Measurements from ENCODE around the gene EFCAB12. TPM values are rescaled to one million over a fixed set of nuclear protein-coding genes. Genes with fewer than 3 reads are reported as not detected.

The EFCAB12 gene
- total RNA-seq, 2 experiments from 2014 or later, result 1.1 to 2.5 TPM

- H4K20me1 ChIP-seq (ENCODE audit: insufficient read depth, low read length), result no peaks in the 10 kb centered on the region
- H3K36me3 ChIP-seq (ENCODE audit: insufficient read depth, low read length), result peaks cover 17% of the 10 kb centered on the region
- no peaks in the 10 kb centered on the region for H3K4me1 ChIP-seq (ENCODE audit: insufficient read depth, low read length, poor library complexity, severe bottlenecking)
- no peak for TF ChIP-seq EZH2phosphoT487 (IDR thresholded peaks at IDR 0.05; ENCODE audit: borderline replicate concordance, low read depth, low read length)
- TF ChIP-seq, protein P1, sequence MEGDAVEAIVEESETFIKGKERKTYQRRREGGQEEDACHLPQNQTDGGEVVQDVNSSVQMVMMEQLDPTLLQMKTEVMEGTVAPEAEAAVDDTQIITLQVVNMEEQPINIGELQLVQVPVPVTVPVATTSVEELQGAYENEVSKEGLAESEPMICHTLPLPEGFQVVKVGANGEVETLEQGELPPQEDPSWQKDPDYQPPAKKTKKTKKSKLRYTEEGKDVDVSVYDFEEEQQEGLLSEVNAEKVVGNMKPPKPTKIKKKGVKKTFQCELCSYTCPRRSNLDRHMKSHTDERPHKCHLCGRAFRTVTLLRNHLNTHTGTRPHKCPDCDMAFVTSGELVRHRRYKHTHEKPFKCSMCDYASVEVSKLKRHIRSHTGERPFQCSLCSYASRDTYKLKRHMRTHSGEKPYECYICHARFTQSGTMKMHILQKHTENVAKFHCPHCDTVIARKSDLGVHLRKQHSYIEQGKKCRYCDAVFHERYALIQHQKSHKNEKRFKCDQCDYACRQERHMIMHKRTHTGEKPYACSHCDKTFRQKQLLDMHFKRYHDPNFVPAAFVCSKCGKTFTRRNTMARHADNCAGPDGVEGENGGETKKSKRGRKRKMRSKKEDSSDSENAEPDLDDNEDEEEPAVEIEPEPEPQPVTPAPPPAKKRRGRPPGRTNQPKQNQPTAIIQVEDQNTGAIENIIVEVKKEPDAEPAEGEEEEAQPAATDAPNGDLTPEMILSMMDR (conservative IDR thresholded peaks at IDR 0.05; ENCODE audit: low read length), result no peak
- no peaks in the 10 kb centered on the region for H3K79me2 ChIP-seq (ENCODE audit: insufficient read depth, low read depth, low read length)
- no peak overlapping the region for H3K4me3 ChIP-seq (ENCODE audit: low read depth, low read length, poor library complexity, severe bottlenecking)
- H2AFZ ChIP-seq (ENCODE audit: low read length), result no peak overlapping the region
- DNase-seq (ENCODE audit: low spot score), result no peak
- H3K4me2 ChIP-seq (ENCODE audit: low read length), result no peak overlapping the region
- intact Hi-C loops (cut with micrococcal nuclease; ENCODE audit: unreplicated experiment), result no loop called here
- POLR2A ChIA-PET, result interaction anchor here (2.3 kb wide), 1 partner anchor 11 kb away, joined by 5 read pairs; no protein-coding TSS in a partner anchor
- CTCF ChIA-PET (ENCODE audit: unreplicated experiment), result no interaction called here
- no peaks in the 10 kb centered on the region for H3K9me2 ChIP-seq (ENCODE audit: insufficient read depth, low read length)
- H3K27ac ChIP-seq (ENCODE audit: low read depth, low read length, poor library complexity, severe bottlenecking), result no peak overlapping the region
- H3K9me3 ChIP-seq (ENCODE audit: low read length), result no peaks in the 10 kb centered on the region
- no TSS peak for BruUV-seq (replicated peaks)
Observed at GRCh38 chr3:129473067-129473768, 44.8 kb upstream of the EFCAB12 start.

- Histone ChIP-seq H3K36me3 (ENCODE audit: insufficient read depth, low read length) (no peaks in the 10 kb centered on the region), H3K4me3 (ENCODE audit: low read depth, low read length, poor library complexity, severe bottlenecking) (no peak overlapping the region), H4K20me1 (ENCODE audit: insufficient read depth, low read length) (no peaks in the 10 kb centered on the region), H3K4me1 (ENCODE audit: insufficient read depth, low read length, poor library complexity, severe bottlenecking) (no peaks in the 10 kb centered on the region), H3K9me2 (ENCODE audit: insufficient read depth, low read length) (no peaks in the 10 kb centered on the region), H3K79me2 (ENCODE audit: insufficient read depth, low read depth, low read length) (no peaks in the 10 kb centered on the region), H3K4me2 (ENCODE audit: low read length) (no peak overlapping the region), H3K9me3 (ENCODE audit: low read length) (no peaks in the 10 kb centered on the region), H3K27ac (ENCODE audit: low read depth, low read length, poor library complexity, severe bottlenecking) (no peak overlapping the region), H2AFZ (ENCODE audit: low read length) (no peak overlapping the region)
- ChIA-PET CTCF (ENCODE audit: unreplicated experiment) (no interaction called here), POLR2A (interaction anchor here (2.3 kb wide), 1 partner anchor 9 kb away, joined by 5 read pairs; no protein-coding TSS in a partner anchor)
- intact Hi-C loops (cut with micrococcal nuclease; ENCODE audit: unreplicated experiment), result no loop called here
- TF ChIP-seq, protein P1 (conservative IDR thresholded peaks at IDR 0.05; ENCODE audit: low read length), result no peak
- TF ChIP-seq EZH2phosphoT487 (IDR thresholded peaks at IDR 0.05; ENCODE audit: borderline replicate concordance, low read depth, low read length), result no peak
- BruUV-seq (replicated peaks), result no TSS peak
- DNase-seq (ENCODE audit: low spot score), result no peak
Observed at GRCh38 chr3:129470861-129471260, 42.4 kb upstream of the EFCAB12 start.

- Histone ChIP-seq H3K36me3 (ENCODE audit: insufficient read depth, low read length) (peaks cover 3% of the 10 kb centered on the region; the same call in 1 of the 2 replicates), H3K79me2 (ENCODE audit: insufficient read depth, low read depth, low read length) (no peaks in the 10 kb centered on the region), H3K4me1 (ENCODE audit: insufficient read depth, low read length, poor library complexity, severe bottlenecking) (no peaks in the 10 kb centered on the region), H4K20me1 (ENCODE audit: insufficient read depth, low read length) (no peaks in the 10 kb centered on the region), H3K9me2 (ENCODE audit: insufficient read depth, low read length) (no peaks in the 10 kb centered on the region), H2AFZ (ENCODE audit: low read length) (no peak overlapping the region), H3K9me3 (ENCODE audit: low read length) (no peaks in the 10 kb centered on the region), H3K4me3 (ENCODE audit: low read depth, low read length, poor library complexity, severe bottlenecking) (no peak overlapping the region), H3K4me2 (ENCODE audit: low read length) (no peak overlapping the region), H3K27ac (ENCODE audit: low read depth, low read length, poor library complexity, severe bottlenecking) (no peak overlapping the region)
- intact Hi-C loops (cut with micrococcal nuclease; ENCODE audit: unreplicated experiment), result no loop called here
- ChIA-PET POLR2A (interaction anchor here (0.6 kb wide), 1 partner anchor 455 kb away, joined by 3 read pairs; no protein-coding TSS in a partner anchor), CTCF (ENCODE audit: unreplicated experiment) (no interaction called here)
- no peak for DNase-seq (ENCODE audit: low spot score)
- TF ChIP-seq, protein P1 (conservative IDR thresholded peaks at IDR 0.05; ENCODE audit: low read length), result no peak
- TF ChIP-seq EZH2phosphoT487 (IDR thresholded peaks at IDR 0.05; ENCODE audit: borderline replicate concordance, low read depth, low read length), result no peak
- no TSS peak for BruUV-seq (replicated peaks)
Observed at GRCh38 chr3:129469026-129469425, 40.6 kb upstream of the EFCAB12 start.
